HepG2 (cell line): ENCODE results near the gene CITED2. TPM values are rescaled to one million over a fixed set of nuclear protein-coding genes. Genes with fewer than 3 reads are reported as not detected.

ENCODE experiments used
- ATAC-seq: fragments of 200-7000 bp; cut with Tn5 transposase; 3 replicates; pipeline ENCODE4 v1.9.1; 2020; ENCODE audit warnings: mild to moderate bottlenecking, moderate library complexity
- BruUV-seq: library from RNA; stranded (reverse); fragments of 400-500 nt; replicated peaks from 2 replicates; lab custom pipeline; 2021; lab: Mats Ljungman, UMichigan
- CTCF ChIA-PET: fragments of 300-600 bp; formaldehyde crosslinking; extraction: SDS; loops from one replicate; lab custom pipeline; 2021; ENCODE audit warnings: low total read pairs, inconsistent platforms, low intra/inter-chr PET ratio; lab: Yijun Ruan, JAX
- POLR2A ChIA-PET: fragments of 350-600 bp; sonication (Branson Sonifier 250); formaldehyde crosslinking; loops from one replicate; lab custom pipeline; 2020; ENCODE audit warnings: antibody characterized with exemption, inconsistent platforms; lab: Yijun Ruan, JAX
- DNase-seq: peaks from one replicate; pipeline ENCODE4 v3.0.0-alpha.2; 2015; ENCODE audit warnings: low spot score
- FAIRE-seq: peaks from 3 replicates; lab custom pipeline; 2011; peaks lifted over from hg19 to GRCh38; lab: Jason Lieb, UNC
- H2AFZ ChIP-seq: one replicate; pipeline ENCODE4 v1.6.1; 2011; ENCODE audit warnings: low read length, inconsistent platforms
- H3K27ac ChIP-seq: fragments of 300-600 bp; 3 replicates; pipeline ENCODE4 v1.8.0; 2011; ENCODE audit warnings: mixed run types, mild to moderate bottlenecking, mixed read lengths, low read length, inconsistent platforms; ENCODE audit not compliant: insufficient read depth; ENCODE audit errors: extremely low read length
- H3K27me3 ChIP-seq, 2 experiments: fragments of 200-600 bp in 1 of 2; 2 replicates in 1 of 2; 3 replicates in 1 of 2; pipeline versions ENCODE4 v1.6.0 to v1.8.0; 2011; ENCODE audit warnings: low read length in 2 of 2, mild to moderate bottlenecking in 2 of 2, moderate library complexity in 2 of 2, inconsistent platforms in 1 of 2; ENCODE audit not compliant: insufficient read depth in 2 of 2, control insufficient read depth in 1 of 2
- H3K36me3 ChIP-seq, 2 experiments: fragments of 200-600 bp in 1 of 2; replicated peaks in 1 of 2; 2 replicates in 1 of 2; 3 replicates in 1 of 2; pipeline versions ENCODE4 v1.5.1 to v1.8.0; 2011; ENCODE audit warnings: low read length in 2 of 2, inconsistent platforms in 1 of 2; ENCODE audit not compliant: insufficient read depth in 2 of 2, control insufficient read depth in 1 of 2
- H3K4me1 ChIP-seq: 2 replicates; pipeline ENCODE4 v1.5.1; 2012; ENCODE audit warnings: low read length, inconsistent platforms; ENCODE audit not compliant: insufficient read depth
- H3K4me2 ChIP-seq: 2 replicates; pipeline ENCODE4 v1.6.0; 2011; ENCODE audit warnings: low read depth, low read length, inconsistent platforms
- H3K4me3 ChIP-seq, 3 experiments: fragments of 200-600 bp in 1 of 3; sonication (generic), shearing (Covaris generic) in 1 of 3; replicated peaks in 1 of 3; 2 replicates each; pipeline ENCODE4 v1.5.1; 2011 to 2016; ENCODE audit warnings: low read length in 3 of 3, inconsistent platforms in 2 of 3, low read depth in 2 of 3, mild to moderate bottlenecking in 2 of 3, control low read depth in 1 of 3, mixed read lengths in 1 of 3; ENCODE audit not compliant: insufficient read depth in 1 of 3
- H3K79me2 ChIP-seq: one replicate; pipeline ENCODE4 v1.6.1; 2011; ENCODE audit warnings: low read length, inconsistent platforms; ENCODE audit not compliant: insufficient read depth
- H3K9ac ChIP-seq: 2 replicates; pipeline ENCODE4 v1.6.0; 2011; ENCODE audit warnings: mild to moderate bottlenecking, low read depth, low read length, inconsistent platforms; ENCODE audit not compliant: insufficient read depth
- H3K9me3 ChIP-seq: 2 replicates; pipeline ENCODE4 v1.5.1; 2012; ENCODE audit warnings: mild to moderate bottlenecking, low read length
- H4K20me1 ChIP-seq: 2 replicates; pipeline ENCODE4 v1.6.0; 2011; ENCODE audit warnings: inconsistent platforms, mild to moderate bottlenecking, low read length, moderate library complexity; ENCODE audit not compliant: insufficient read depth
- FOXK2 ChIP-seq: fragments of 450-650 bp; IDR thresholded peaks from 2 replicates; pipeline ENCODE4 v1.6.1; 2016
- MYC ChIP-seq: sonication (generic); formaldehyde crosslinking; IDR thresholded peaks from 2 replicates; pipeline ENCODE4 v1.9.0; 2021; ENCODE audit warnings: missing genetic modification reagents, borderline replicate concordance
- NFIB ChIP-seq: sonication (generic); formaldehyde crosslinking; IDR thresholded peaks from 2 replicates; pipeline ENCODE4 v1.9.0; 2021; ENCODE audit warnings: missing genetic modification reagents, mild to moderate bottlenecking, borderline replicate concordance
- STAT5B ChIP-seq: sonication (generic); formaldehyde crosslinking; IDR thresholded peaks from 2 replicates; pipeline ENCODE4 v1.4.0; 2020; ENCODE audit warnings: missing genetic modification reagents
- ZBTB8A ChIP-seq: sonication (generic); formaldehyde crosslinking; IDR thresholded peaks from 2 replicates; pipeline ENCODE4 v1.4.0; 2020; ENCODE audit warnings: mild to moderate bottlenecking, low read depth, missing genetic modification reagents, borderline replicate concordance
- ZFP37 ChIP-seq: sonication (generic); formaldehyde crosslinking; IDR thresholded peaks from 2 replicates; pipeline ENCODE4 v1.4.0; 2020; ENCODE audit warnings: missing genetic modification reagents, borderline replicate concordance
- ZFY ChIP-seq: sonication (generic); formaldehyde crosslinking; IDR thresholded peaks from 2 replicates; pipeline ENCODE4 v1.4.0; 2020; ENCODE audit warnings: missing genetic modification reagents
- ZFYVE20 ChIP-seq: sonication (generic); formaldehyde crosslinking; IDR thresholded peaks from 2 replicates; pipeline ENCODE4 v1.8.0; 2023; ENCODE audit warnings: low read depth, mild to moderate bottlenecking, moderate library complexity, missing genetic modification reagents, borderline replicate concordance
- ZNF292 ChIP-seq: sonication (generic); formaldehyde crosslinking; IDR thresholded peaks from 2 replicates; pipeline ENCODE4 v1.8.1; 2022; ENCODE audit warnings: mild to moderate bottlenecking, low read depth, missing genetic modification reagents, borderline replicate concordance
- ZNF572 ChIP-seq: sonication (generic); formaldehyde crosslinking; IDR thresholded peaks from 2 replicates; pipeline ENCODE4 v1.5.1; 2020; ENCODE audit warnings: mild to moderate bottlenecking, missing genetic modification reagents
- ZNF788 ChIP-seq: sonication (generic); formaldehyde crosslinking; IDR thresholded peaks from 2 replicates; pipeline ENCODE4 v1.5.0; 2020; ENCODE audit warnings: mild to moderate bottlenecking, missing genetic modification reagents, borderline replicate concordance
- ZNF816 ChIP-seq: sonication (generic); formaldehyde crosslinking; IDR thresholded peaks from 2 replicates; pipeline ENCODE4 v1.8.0; 2022; ENCODE audit warnings: missing genetic modification reagents, mild to moderate bottlenecking, borderline replicate concordance
- ZNF83 ChIP-seq: sonication (generic); formaldehyde crosslinking; IDR thresholded peaks from 2 replicates; pipeline ENCODE4 v1.4.0; 2020; ENCODE audit warnings: missing genetic modification reagents, mild to moderate bottlenecking, borderline replicate concordance
- WGBS: methylation state at CpG from one replicate; pipeline ENCODE4 v1.1.6; 2017; ENCODE audit warnings: low lambda C conversion rate; 5-methylcytosine and 5-hydroxymethylcytosine counted together
- in situ Hi-C: cut with HindIII; loops from 2 replicates; pipeline ENCODE4 v1.10.0; 2017; ENCODE audit warnings: low pct_unique_long_range_greater_than_20kb; ENCODE audit not compliant: extremely low pct_ligation_motif_present
- intact Hi-C: fragments of 100-400 bp; cut with micrococcal nuclease; formaldehyde crosslinking; loops from one replicate; pipeline ENCODE4 v1.10.0; 2022; ENCODE audit not compliant: unreplicated experiment
- polyA plus RNA-seq, 8 experiments: library from polyadenylated mRNA; depleted of rRNA in 3 of 8; stranded (reverse) in 7 of 8; unstranded in 1 of 8; fragments of >200 nt; fragmentation: Illumina TruSeq in 4 of 8; extraction: Trizol in 4 of 8; gene quantifications; 2 replicates each; pipeline versions ENCODE4 v1.2.1 to v1.2.3, GENCODE V29; 2011 to 2016; ENCODE audit warnings: low read depth in 4 of 8, missing spikeins in 1 of 8, mixed read lengths in 1 of 8; ENCODE audit not compliant: insufficient read depth in 1 of 8
- total RNA-seq, 5 experiments: library from RNA; depleted of rRNA; stranded (reverse); fragments of >200 nt; fragmentation: Illumina TruSeq; extraction: Trizol; gene quantifications; 2 replicates each; pipeline ENCODE4 v1.2.3, GENCODE V29; 2016; ENCODE audit warnings: low read depth in 1 of 5
- TF ChIP-seq, protein P1 (sequence below): sonication (generic); formaldehyde crosslinking; IDR thresholded peaks from 2 replicates; pipeline ENCODE4 v1.9.0; 2021; ENCODE audit warnings: missing genetic modification reagents, borderline replicate concordance
- TF ChIP-seq, protein P2 (sequence below): sonication (generic); formaldehyde crosslinking; IDR thresholded peaks from 2 replicates; pipeline ENCODE4 v1.5.0; 2020; ENCODE audit warnings: missing genetic modification reagents, mild to moderate bottlenecking, borderline replicate concordance
- TF ChIP-seq, protein P3 (sequence below): sonication (generic); formaldehyde crosslinking; IDR thresholded peaks from 2 replicates; pipeline ENCODE4 v1.4.0; 2020; ENCODE audit warnings: mild to moderate bottlenecking, missing genetic modification reagents

CITED2 gene
- total and polyA plus RNA-seq, 2 of the 13 experiments (the other 11 are each of a cell fraction or from before 2014, with no cell fraction given): 17.6 to 57.2 TPM

DNA sequence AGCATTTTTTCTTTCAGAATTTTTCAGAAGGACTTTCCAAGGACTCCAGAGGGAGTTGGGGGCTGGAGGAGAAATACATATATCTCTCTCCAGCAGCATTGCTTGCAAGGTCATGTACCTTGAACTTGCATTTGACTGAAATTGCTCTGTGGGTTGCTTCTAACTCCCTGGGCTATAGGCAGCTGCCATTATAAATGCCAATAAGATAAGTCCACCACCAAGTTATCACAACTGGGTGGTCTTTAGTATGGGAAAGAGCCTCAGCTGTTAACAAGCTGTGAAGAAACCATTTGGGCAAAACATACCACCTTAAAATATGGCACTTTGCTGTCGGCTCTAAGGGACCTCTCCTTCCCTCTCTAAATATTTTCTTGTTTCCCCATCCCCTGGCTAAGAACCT is 20.9 kb upstream of the CITED2 start:
- 33% methylated on average over 1 of the region's 1 CpG for WGBS
- Histone ChIP-seq H3K27ac (no peak overlapping the region), H3K79me2 (no peaks in the 10 kb centered on the region), H2AFZ (no peak overlapping the region), H3K27me3 (no peaks in the 10 kb centered on the region), H3K4me1 (peaks cover 39% of the 10 kb centered on the region), H3K4me2 (no peak overlapping the region), H3K9ac (no peak overlapping the region), H3K4me3 (no peak overlapping the region), H3K36me3 (no peaks in the 10 kb centered on the region), H3K9me3 (no peaks in the 10 kb centered on the region), H4K20me1 (no peaks in the 10 kb centered on the region)
- DNase-seq: no peak
- BruUV-seq: no TSS peak
- intact Hi-C loops: no loop called here
- no peak for FAIRE-seq
- in situ Hi-C loops: no loop called here
- CTCF ChIA-PET: no interaction called here
- no peak for ATAC-seq
- POLR2A ChIA-PET: no interaction called here
- TF ChIP-seq, protein P1, sequence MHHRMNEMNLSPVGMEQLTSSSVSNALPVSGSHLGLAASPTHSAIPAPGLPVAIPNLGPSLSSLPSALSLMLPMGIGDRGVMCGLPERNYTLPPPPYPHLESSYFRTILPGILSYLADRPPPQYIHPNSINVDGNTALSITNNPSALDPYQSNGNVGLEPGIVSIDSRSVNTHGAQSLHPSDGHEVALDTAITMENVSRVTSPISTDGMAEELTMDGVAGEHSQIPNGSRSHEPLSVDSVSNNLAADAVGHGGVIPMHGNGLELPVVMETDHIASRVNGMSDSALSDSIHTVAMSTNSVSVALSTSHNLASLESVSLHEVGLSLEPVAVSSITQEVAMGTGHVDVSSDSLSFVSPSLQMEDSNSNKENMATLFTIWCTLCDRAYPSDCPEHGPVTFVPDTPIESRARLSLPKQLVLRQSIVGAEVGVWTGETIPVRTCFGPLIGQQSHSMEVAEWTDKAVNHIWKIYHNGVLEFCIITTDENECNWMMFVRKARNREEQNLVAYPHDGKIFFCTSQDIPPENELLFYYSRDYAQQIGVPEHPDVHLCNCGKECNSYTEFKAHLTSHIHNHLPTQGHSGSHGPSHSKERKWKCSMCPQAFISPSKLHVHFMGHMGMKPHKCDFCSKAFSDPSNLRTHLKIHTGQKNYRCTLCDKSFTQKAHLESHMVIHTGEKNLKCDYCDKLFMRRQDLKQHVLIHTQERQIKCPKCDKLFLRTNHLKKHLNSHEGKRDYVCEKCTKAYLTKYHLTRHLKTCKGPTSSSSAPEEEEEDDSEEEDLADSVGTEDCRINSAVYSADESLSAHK (CRISPR knock-in tag): no peak
- TF ChIP-seq ZNF292 (CRISPR knock-in tag): no peak
- TF ChIP-seq ZFY (CRISPR knock-in tag): no peak
- no peak for TF ChIP-seq ZFYVE20 (CRISPR knock-in tag)
- no peak for TF ChIP-seq ZFP37 (CRISPR knock-in tag)
- TF ChIP-seq NFIB (CRISPR knock-in tag): no peak
- no peak for TF ChIP-seq ZNF572 (CRISPR knock-in tag)
- TF ChIP-seq, protein P2, sequence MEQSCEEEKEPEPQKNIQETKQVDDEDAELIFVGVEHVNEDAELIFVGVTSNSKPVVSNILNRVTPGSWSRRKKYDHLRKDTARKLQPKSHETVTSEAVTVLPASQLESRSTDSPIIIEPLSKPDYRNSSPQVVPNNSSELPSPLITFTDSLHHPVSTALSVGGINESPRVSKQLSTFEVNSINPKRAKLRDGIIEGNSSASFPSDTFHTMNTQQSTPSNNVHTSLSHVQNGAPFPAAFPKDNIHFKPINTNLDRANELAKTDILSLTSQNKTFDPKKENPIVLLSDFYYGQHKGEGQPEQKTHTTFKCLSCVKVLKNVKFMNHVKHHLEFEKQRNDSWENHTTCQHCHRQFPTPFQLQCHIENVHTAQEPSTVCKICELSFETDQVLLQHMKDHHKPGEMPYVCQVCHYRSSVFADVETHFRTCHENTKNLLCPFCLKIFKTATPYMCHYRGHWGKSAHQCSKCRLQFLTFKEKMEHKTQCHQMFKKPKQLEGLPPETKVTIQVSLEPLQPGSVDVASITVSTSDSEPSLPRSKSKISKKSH: no peak
- TF ChIP-seq ZNF83 (CRISPR knock-in tag): no peak
- TF ChIP-seq ZBTB8A: no peak
- TF ChIP-seq FOXK2: no peak
- no peak for TF ChIP-seq MYC (CRISPR knock-in tag)
- TF ChIP-seq, protein P3, sequence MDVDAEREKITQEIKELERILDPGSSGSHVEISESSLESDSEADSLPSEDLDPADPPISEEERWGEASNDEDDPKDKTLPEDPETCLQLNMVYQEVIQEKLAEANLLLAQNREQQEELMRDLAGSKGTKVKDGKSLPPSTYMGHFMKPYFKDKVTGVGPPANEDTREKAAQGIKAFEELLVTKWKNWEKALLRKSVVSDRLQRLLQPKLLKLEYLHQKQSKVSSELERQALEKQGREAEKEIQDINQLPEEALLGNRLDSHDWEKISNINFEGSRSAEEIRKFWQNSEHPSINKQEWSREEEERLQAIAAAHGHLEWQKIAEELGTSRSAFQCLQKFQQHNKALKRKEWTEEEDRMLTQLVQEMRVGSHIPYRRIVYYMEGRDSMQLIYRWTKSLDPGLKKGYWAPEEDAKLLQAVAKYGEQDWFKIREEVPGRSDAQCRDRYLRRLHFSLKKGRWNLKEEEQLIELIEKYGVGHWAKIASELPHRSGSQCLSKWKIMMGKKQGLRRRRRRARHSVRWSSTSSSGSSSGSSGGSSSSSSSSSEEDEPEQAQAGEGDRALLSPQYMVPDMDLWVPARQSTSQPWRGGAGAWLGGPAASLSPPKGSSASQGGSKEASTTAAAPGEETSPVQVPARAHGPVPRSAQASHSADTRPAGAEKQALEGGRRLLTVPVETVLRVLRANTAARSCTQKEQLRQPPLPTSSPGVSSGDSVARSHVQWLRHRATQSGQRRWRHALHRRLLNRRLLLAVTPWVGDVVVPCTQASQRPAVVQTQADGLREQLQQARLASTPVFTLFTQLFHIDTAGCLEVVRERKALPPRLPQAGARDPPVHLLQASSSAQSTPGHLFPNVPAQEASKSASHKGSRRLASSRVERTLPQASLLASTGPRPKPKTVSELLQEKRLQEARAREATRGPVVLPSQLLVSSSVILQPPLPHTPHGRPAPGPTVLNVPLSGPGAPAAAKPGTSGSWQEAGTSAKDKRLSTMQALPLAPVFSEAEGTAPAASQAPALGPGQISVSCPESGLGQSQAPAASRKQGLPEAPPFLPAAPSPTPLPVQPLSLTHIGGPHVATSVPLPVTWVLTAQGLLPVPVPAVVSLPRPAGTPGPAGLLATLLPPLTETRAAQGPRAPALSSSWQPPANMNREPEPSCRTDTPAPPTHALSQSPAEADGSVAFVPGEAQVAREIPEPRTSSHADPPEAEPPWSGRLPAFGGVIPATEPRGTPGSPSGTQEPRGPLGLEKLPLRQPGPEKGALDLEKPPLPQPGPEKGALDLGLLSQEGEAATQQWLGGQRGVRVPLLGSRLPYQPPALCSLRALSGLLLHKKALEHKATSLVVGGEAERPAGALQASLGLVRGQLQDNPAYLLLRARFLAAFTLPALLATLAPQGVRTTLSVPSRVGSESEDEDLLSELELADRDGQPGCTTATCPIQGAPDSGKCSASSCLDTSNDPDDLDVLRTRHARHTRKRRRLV (CRISPR knock-in tag): no peak
- TF ChIP-seq ZNF816 (CRISPR knock-in tag): no peak
- no peak for TF ChIP-seq STAT5B (CRISPR knock-in tag)
- TF ChIP-seq ZNF788: no peak
